ENCODE results near the gene OPA3.

- TF ChIP-seq CTCF (IDR thresholded peaks at IDR 0.05) (no peak), USF1 (CRISPR knock-in tag; IDR thresholded peaks at IDR 0.05) (no peak), MAX (CRISPR knock-in tag; IDR thresholded peaks at IDR 0.05) (no peak), NFE2L1 (CRISPR knock-in tag; IDR thresholded peaks at IDR 0.05) (no peak), FOXP1 (CRISPR knock-in tag; IDR thresholded peaks at IDR 0.05; ENCODE audit: borderline replicate concordance) (no peak), JAZF1 (CRISPR knock-in tag; IDR thresholded peaks at IDR 0.05) (no peak), ATF1 (CRISPR knock-in tag; IDR thresholded peaks at IDR 0.05) (no peak), SP1 (CRISPR knock-in tag; conservative IDR thresholded peaks at IDR 0.05) (no peak), KAT7 (CRISPR knock-in tag; IDR thresholded peaks at IDR 0.05; ENCODE audit: borderline replicate concordance) (no peak), ZSCAN18 (CRISPR knock-in tag; IDR thresholded peaks at IDR 0.05) (no peak), STAT6 (CRISPR knock-in tag; conservative IDR thresholded peaks at IDR 0.05; ENCODE audit: low read depth) (no peak), ATF6 (CRISPR knock-in tag; IDR thresholded peaks at IDR 0.05) (no peak)
These were observed 74.9 kb downstream of the OPA3 start for GRCh38 chr19:45509692-45510015.

Measured in WTC11 (cell line).